ENCODE results near the gene GSTM4. TPM values are rescaled to one million over a fixed set of nuclear protein-coding genes. Genes with fewer than 3 reads are reported as not detected.
A peak's percentile ranks its signal among the peaks of the same experiment; 100 is the strongest.

GSTM4 gene
- 4.7 TPM for total RNA-seq

DNA sequence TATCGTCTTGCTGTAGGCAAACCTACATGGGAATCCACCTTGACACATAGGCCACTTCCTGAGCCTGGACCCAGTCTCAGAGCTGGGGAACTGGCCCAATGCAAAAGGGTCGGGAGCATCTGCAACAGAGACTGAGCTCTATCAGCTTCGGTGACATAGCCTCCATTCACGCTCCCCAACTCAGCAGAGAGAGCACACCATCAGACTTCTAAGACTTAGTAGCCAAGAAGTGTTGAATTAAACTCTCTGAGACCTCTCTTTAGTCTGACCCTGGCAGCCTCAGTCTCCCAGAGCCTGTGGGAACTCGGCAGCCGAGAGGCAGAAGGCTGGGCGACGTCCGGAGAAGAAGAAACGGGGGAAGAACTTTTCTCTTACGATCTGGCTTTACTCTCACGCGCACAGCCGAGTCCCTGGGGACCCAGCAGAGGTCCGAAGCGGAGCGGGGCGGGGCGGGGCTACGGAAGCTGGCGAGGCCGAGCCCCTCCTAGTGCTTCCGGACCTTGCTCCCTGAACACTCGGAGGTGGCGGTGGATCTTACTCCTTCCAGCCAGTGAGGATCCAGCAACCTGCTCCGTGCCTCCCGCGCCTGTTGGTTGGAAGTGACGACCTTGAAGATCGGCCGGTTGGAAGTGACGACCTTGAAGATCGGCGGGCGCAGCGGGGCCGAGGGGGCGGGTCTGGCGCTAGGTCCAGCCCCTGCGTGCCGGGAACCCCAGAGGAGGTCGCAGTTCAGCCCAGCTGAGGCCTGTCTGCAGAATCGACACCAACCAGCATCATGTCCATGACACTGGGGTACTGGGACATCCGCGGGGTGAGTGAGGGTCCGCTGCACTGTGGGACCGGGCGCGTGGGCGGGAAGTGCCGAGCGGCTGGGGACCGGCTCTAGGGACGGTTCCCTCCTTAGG lies at the start of gene GSTM4:
TSS of gene GSTM4 (plus strand) at position 485 of the 905 bp plus-strand sequence. CDS start at position 776, 291 bp downstream.
- peak; percentile 77 for DNase-seq

- no peak for DNase-seq
These were observed 46.0 kb upstream of the GSTM4 start for GRCh38 chr1:109609881-109610280.

GRCh38 chr1:109610609-109611307 lies 45.1 kb upstream of the GSTM4 start:
- DNase-seq, result no peak

GRCh38 chr1:109611308-109611990 lies 44.5 kb upstream of the GSTM4 start:
- DNase-seq, result no peak

- DNase-seq, result no peak
These were observed 42.3 kb upstream of the GSTM4 start for GRCh38 chr1:109613361-109614147.

DNA sequence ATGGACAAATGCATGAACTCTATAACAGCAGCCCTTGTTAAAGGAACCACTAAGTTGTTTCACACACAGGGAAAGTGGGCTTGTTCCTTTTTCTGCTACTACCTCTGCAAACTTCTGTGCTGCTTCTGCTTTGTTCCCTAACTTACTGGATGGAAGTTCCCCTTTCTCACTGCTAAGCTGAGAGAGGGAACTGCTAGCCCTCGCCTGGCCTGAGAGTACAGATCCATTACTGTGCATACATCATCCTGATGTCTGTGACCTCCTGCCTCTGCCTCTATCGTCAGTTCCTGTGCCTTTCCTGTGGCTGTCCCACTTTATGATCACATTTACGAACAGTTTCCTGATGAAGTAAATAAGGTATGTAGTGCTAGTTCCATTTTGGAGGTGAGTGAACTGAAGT lies 40.0 kb upstream of the GSTM4 start:
- no peak for DNase-seq

- no peak for DNase-seq
These were observed 39.5 kb upstream of the GSTM4 start for GRCh38 chr1:109616391-109616790.

GRCh38 chr1:109617291-109617801 lies 38.6 kb upstream of the GSTM4 start:
- no peak for DNase-seq

DNA sequence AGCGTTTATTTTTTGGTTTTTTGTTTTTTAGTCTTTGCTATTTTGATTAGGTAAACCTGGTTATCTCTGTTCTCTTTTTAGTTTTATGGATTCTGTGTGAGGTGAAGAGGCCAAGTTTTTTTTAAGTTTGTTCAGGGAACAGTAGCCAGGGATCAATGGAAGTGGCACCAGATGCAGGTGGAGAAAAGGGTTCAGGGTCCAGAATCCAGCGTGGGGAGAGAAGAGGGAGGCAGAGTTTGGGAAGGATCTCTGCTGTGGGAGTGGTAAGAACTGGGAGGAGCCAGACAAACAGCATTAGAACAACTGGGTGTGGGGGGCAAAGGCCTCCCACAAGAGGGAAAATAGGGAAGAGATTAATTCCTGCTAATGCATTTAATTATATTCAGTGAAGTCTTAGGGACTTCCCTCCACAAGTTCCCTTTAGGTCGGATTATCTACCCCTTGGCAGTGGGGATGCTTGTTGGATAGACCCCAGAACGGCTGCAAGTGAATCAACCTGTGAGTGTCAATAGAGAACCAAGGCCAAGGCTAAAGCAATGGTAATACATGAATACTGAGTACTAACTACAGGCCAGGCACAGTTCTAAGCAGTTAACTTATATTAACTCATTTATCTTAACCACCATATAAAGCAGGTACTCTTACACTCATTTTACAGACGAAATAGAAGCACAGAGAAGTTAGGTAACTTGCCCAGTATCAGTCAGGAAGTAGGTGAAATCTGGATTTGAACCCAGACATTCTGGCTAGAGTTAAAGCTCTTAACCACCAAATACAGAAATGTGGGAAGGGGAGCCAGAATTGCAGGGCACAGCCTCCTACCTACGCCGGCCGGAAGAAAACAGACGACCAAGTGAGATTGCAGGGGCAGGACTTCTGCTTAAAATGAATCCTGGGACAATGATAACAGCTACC lies 37.0 kb upstream of the GSTM4 start:
- DNase-seq, result no peak

DNA sequence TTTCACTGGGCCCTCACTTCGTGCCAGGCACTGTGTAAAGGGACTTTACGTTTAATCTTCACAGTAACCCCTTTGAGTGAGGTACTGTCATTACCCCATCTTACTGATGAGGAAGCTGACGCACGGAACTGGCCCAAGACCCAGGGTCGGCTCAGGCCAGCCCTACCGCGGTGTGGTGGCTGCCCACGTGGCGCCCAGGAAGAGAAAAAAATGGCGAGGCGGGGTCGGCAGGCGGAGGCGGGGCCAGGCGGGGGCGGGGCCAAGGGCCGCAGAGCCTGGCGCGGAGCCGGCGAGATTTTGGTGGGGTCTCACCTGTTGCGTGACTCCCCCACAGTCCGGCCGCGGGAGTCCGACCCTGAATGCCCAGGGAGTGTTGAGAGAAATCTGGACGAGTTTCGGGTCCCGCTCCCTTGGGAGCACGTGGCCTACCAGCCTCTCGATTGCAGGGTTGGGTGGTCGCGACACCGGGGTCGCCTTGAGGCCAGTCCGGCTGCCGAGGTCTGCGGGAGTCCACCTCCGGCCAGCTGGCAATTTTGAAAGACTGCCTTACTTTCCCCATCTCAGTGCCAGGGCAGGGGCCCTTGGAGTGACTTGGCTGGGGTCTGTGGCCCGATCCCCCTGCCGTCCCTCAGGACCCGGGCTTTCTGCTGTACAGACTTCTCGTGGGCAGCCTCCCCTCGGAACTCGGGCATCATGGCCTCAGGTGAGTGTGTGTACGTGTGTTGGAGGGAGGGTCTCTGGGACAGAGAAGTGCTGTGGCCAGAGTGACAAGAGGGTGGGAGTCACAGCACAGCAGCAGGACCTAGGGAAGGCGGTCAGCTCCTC lies 36.1 kb upstream of the GSTM4 start, which contains the start of the genes AMPD2 and GNAT2:
TSS of gene AMPD2 (plus strand) at position 262 of the 825 bp plus-strand sequence. CDS start 1,339 bp downstream, outside the sequence.
TSS of gene GNAT2 (minus strand) at position 41 of the 825 bp plus-strand sequence. CDS start 6,746 bp downstream, outside the sequence.
- no peak for DNase-seq

GRCh38 chr1:109620401-109620791 lies 35.5 kb upstream of the GSTM4 start:
- no peak for DNase-seq

DNA sequence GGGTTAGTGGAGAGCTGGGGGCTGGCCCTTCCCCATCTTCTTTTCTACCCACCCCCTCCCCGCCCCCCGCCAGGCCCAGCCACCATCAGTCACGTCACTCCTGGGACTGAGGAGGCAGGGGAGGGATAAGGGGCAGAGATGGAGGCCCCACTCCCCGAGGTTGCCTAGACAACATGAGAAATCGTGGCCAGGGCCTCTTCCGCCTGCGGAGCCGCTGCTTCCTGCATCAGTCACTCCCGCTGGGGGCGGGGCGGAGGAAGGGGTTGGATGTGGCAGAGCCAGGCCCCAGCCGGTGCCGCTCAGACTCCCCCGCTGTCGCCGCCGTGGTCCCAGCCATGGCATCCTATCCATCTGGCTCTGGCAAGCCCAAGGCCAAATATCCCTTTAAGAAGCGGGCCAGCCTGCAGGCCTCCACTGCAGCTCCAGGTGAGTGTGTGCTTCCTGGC lies 35.0 kb upstream of the GSTM4 start:
- DNase-seq, result peak; percentile 88

DNA sequence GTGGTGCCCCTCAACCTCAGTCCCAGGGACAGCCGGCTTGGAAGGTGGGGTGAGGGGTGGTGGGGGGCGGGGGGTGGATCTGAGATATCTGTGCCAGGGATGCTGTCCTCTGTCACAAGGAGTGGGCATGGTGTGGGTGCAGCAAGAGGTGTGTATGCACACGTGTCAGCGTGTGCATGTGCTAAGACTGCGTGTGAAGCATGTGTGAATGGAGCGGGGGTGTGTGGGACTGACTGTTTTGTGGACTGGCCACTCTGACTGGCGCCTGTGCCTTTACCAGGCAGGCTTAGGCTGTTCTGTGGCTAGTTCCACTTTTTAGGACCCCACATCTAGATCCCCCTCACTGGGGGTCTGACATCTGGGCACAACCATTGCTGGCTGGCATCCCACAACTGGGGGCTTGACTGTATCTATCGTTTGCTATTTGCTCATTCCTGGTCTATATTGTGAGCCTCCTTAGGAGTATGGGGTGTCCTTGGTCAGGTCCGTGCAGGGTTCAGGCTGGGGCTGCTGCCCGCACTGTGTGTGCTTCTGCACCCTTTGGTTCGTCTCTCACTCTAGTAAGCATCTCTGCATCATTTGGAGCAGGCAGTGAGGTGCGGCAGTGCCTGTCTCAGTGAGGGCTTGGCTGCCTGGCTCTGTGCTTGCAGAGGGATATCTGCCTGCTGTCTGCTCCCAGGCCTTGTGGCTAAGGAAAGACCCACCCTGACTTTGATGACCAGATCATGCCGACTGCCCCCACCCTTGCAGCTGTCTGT lies 34.3 kb upstream of the GSTM4 start:
- no peak for DNase-seq

GRCh38 chr1:109622137-109622892 lies 33.6 kb upstream of the GSTM4 start:
- DNase-seq, result no peak

- no peak for DNase-seq
These were observed 33.0 kb upstream of the GSTM4 start for GRCh38 chr1:109622895-109623294.

DNA sequence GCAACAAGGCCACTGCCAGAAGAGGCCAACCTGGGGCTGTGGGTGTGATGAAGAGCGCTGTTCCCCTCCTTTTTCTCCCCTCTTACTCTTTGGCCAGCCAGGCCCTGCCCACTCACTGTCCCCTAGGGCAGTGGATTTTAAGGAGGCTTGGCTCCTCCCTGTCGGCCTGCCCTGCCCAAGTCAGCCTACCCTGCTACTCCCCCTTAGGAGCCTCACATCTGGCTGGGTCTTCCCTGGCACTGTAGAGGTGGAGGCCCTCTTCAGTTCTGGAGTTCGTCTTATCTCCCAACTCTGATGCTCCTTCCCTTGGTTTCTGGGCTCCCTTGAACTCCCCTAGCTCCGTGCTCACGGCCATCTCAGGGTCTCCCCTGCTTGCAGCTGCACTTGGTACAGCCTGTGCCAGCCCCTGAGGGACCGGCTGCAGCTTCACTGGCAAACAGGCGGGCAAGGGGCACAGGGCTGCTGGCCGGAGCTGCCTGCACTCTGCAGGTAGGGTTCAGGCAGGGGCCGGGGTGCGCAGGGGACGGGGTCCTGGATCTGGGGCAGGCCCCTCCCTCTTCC lies 32.2 kb upstream of the GSTM4 start:
- DNase-seq, result no peak

- DNase-seq, result no peak
These were observed 31.5 kb upstream of the GSTM4 start for GRCh38 chr1:109624201-109625010.
